H4 (cell line): ENCODE data around the gene ZNF48. TPM values are rescaled to one million over a fixed set of nuclear protein-coding genes. Genes with fewer than 3 reads are reported as not detected.

Experiments used
- DNase-seq: peaks from one replicate; pipeline ENCODE4 v3.0.0-alpha.2; 2015; ENCODE audit warnings: low spot score
- total RNA-seq: library from RNA; depleted of rRNA; stranded (reverse); fragments of >200 nt; shearing (Covaris generic); gene quantifications from 2 replicates; pipeline ENCODE4 v1.2.3, GENCODE V29; 2014

The ZNF48 gene
- total RNA-seq, 1 experiment from 2014 or later = 4.1 TPM

- no peak for DNase-seq
Observed at GRCh38 chr16:30407804-30408534, 12.7 kb downstream of the ZNF48 start.

- DNase-seq = peak; percentile 67
Observed at GRCh38 chr16:30409125-30410060, 14.2 kb downstream of the ZNF48 start.

GRCh38 chr16:30413112-30413806 is 18.0 kb downstream of the ZNF48 start:
- DNase-seq = no peak

GRCh38 chr16:30414159-30414558 is 18.9 kb downstream of the ZNF48 start:
- no peak for DNase-seq

- no peak for DNase-seq
Observed at GRCh38 chr16:30416047-30416603, 20.9 kb downstream of the ZNF48 start.

GRCh38 chr16:30416624-30417528 is 21.7 kb downstream of the ZNF48 start:
- DNase-seq = no peak

- no peak for DNase-seq
Observed at GRCh38 chr16:30417529-30418349, 22.5 kb downstream of the ZNF48 start.

GRCh38 chr16:30418350-30419181 is 23.3 kb downstream of the ZNF48 start:
- DNase-seq = no peak

- DNase-seq = no peak
Observed at GRCh38 chr16:30421010-30421409, 25.8 kb downstream of the ZNF48 start.

- DNase-seq = no peak
Observed at GRCh38 chr16:30428055-30428454, 32.8 kb downstream of the ZNF48 start.

GRCh38 chr16:30429418-30429677 is 34.1 kb downstream of the ZNF48 start:
- no peak for DNase-seq

- DNase-seq = peak; percentile 99
Observed at GRCh38 chr16:30429678-30430427, 34.6 kb downstream of the ZNF48 start, which contains the start of gene DCTPP1. DCTPP1 (minus strand) TSS chr16:30430030; CDS start chr16:30429980, 50 bp downstream.

- DNase-seq = no peak
Observed at GRCh38 chr16:30430428-30430970, 35.3 kb downstream of the ZNF48 start.

- no peak for DNase-seq
Observed at GRCh38 chr16:30434852-30435251, 39.6 kb downstream of the ZNF48 start.

- no peak for DNase-seq
Observed at GRCh38 chr16:30437511-30438046, 42.4 kb downstream of the ZNF48 start.

- DNase-seq = no peak
Observed at GRCh38 chr16:30438835-30439234, 43.6 kb downstream of the ZNF48 start.

- DNase-seq = no peak
Observed at GRCh38 chr16:30439720-30440348, 44.6 kb downstream of the ZNF48 start.
